ENCODE results near the gene OTOP2.

- no peak for TF ChIP-seq CTCF (IDR thresholded peaks at IDR 0.05; ENCODE audit: low read depth, low read length, poor library complexity, severe bottlenecking)
- no peak for TF ChIP-seq EZH2phosphoT487 (IDR thresholded peaks at IDR 0.05; ENCODE audit: borderline replicate concordance, low read length)
These were observed 55.5 kb downstream of the OTOP2 start for GRCh38 chr17:74979408-74980146.
